ENCODE data around the gene MC2R. TPM values are rescaled to one million over a fixed set of nuclear protein-coding genes. Genes with fewer than 3 reads are reported as not detected.

The MC2R gene
- total and polyA plus RNA-seq, 2 of the 4 experiments (the other 2 are of a cell fraction) = not detected

GRCh38 chr18:13885009-13885408, 30.3 kb downstream of the MC2R start:
- no peaks in the 10 kb centered on the region for H3K4me1 ChIP-seq (ENCODE audit: control insufficient read depth, insufficient read depth, low read length)
- POLR2A ChIA-PET (ENCODE audit: unreplicated experiment) = no interaction called here
- no TSS peak for BruUV-seq (replicated peaks)

More at GRCh38 chr18:13885009-13885408, 30.3 kb downstream of the MC2R start:
- ATAC-seq (ENCODE audit: low read depth) (no peak), DNase-seq (no peak)
- CTCF ChIA-PET = no interaction called here
- no peaks in the 10 kb centered on the region for H3K79me1 ChIP-seq (ENCODE audit: low read depth in 1 of 2, low read length in 2 of 2)
- no peak overlapping the region for H2AFZ ChIP-seq (replicated peaks; ENCODE audit: low read length, poor library complexity)
- H3K27me3 ChIP-seq (ENCODE audit: control insufficient read depth, insufficient read depth, low read length) = no peaks in the 10 kb centered on the region
- no peak overlapping the region for H3K4me2 ChIP-seq (ENCODE audit: low read depth, low read length)
- no peak overlapping the region for H2BK5ac ChIP-seq (ENCODE audit: low read depth, low read length, poor library complexity, severe bottlenecking)
- H3K27ac ChIP-seq (ENCODE audit: insufficient read depth, low read length) = no peak overlapping the region
- no peak overlapping the region for H4K5ac ChIP-seq (ENCODE audit: low read depth, low read length)
- no peak overlapping the region for H3K4me3 ChIP-seq (ENCODE audit: insufficient read depth, low read depth, low read length)
- no peak overlapping the region for H3K9ac ChIP-seq (ENCODE audit: low read depth, low read length)
- no peak overlapping the region for H2AK9ac ChIP-seq (replicated peaks; ENCODE audit: low read depth, low read length, poor library complexity)
- H3K9me3 ChIP-seq (ENCODE audit: control insufficient read depth, insufficient read depth, low read length) = peaks cover 24% of the 10 kb centered on the region
- no peak overlapping the region for H2BK15ac ChIP-seq (ENCODE audit: low read depth, low read length)
- H3K4ac ChIP-seq (ENCODE audit: low read depth, low read length) = no peak overlapping the region
- no peak overlapping the region for H3K56ac ChIP-seq (ENCODE audit: extremely low read depth, insufficient read depth, low read length)
- intact Hi-C loops (cut with micrococcal nuclease) = no loop called here
- H4K91ac ChIP-seq (ENCODE audit: insufficient read depth, low read depth, low read length) = no peak overlapping the region
- H4K20me1 ChIP-seq (ENCODE audit: insufficient read depth, low read length) = no peaks in the 10 kb centered on the region
- H3K9me1 ChIP-seq (ENCODE audit: insufficient read depth, low read length) = no peaks in the 10 kb centered on the region
- H2BK20ac ChIP-seq (ENCODE audit: low read depth, low read length) = no peak overlapping the region
- in situ Hi-C loops (cut with MboI; ENCODE audit: low sequenced_read_pairs) = loop anchor here (10.0 kb wide), 1 partner anchor 50 kb away; no protein-coding TSS in a partner anchor
- WGBS, 2 experiments (ENCODE audit: extremely low coverage in 2 of 2, insufficient read length in 1 of 2) = 87% methylated on average over 11 of the region's 14 CpGs; no CpG with 5 or more reads in 1 of the 2 experiments
- H3K14ac ChIP-seq (replicated peaks; ENCODE audit: low read depth, low read length) = no peak overlapping the region
- no peaks in the 10 kb centered on the region for H3K36me3 ChIP-seq (ENCODE audit: control insufficient read depth, insufficient read depth, low read length)
- H2BK120ac ChIP-seq (ENCODE audit: low read depth, low read length) = no peak overlapping the region
- H4K8ac ChIP-seq (ENCODE audit: low read depth in 2 of 2, low read length in 2 of 2) = no peak overlapping the region
- no peak overlapping the region for H3K18ac ChIP-seq (ENCODE audit: low read depth, low read length)
- dilution Hi-C loops (cut with HindIII; ENCODE audit: low sequenced_read_pairs, unreplicated experiment) = no loop called here
- no peak overlapping the region for H3K23ac ChIP-seq (ENCODE audit: low read depth, low read length)
- TF ChIP-seq RAD21 (IDR thresholded peaks at IDR 0.05; ENCODE audit: low read length) (no peak), FOS (IDR thresholded peaks at IDR 0.05; ENCODE audit: low read depth, low read length) (no peak), CEBPB (IDR thresholded peaks at IDR 0.05; ENCODE audit: low read depth, low read length) (no peak), MAFK (IDR thresholded peaks at IDR 0.05; ENCODE audit: low read depth, low read length) (no peak), MXI1 (IDR thresholded peaks at IDR 0.05; ENCODE audit: borderline replicate concordance, low read depth, low read length) (no peak), CTCF (conservative IDR thresholded peaks at IDR 0.05; ENCODE audit: low read depth, low read length) (no peak)
- TF ChIP-seq, protein P1, sequence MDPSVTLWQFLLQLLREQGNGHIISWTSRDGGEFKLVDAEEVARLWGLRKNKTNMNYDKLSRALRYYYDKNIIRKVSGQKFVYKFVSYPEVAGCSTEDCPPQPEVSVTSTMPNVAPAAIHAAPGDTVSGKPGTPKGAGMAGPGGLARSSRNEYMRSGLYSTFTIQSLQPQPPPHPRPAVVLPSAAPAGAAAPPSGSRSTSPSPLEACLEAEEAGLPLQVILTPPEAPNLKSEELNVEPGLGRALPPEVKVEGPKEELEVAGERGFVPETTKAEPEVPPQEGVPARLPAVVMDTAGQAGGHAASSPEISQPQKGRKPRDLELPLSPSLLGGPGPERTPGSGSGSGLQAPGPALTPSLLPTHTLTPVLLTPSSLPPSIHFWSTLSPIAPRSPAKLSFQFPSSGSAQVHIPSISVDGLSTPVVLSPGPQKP (IDR thresholded peaks at IDR 0.05; ENCODE audit: borderline replicate concordance, low read depth, low read length) = no peak
- no peak overlapping the region for H2AK5ac ChIP-seq (ENCODE audit: low read depth, low read length)

All from IMR-90 (cell line).